OCI-LY1 (cell line): Measurements from ENCODE around the gene RAB34.

Source experiments
- H2AFZ ChIP-seq: fragments of 200-600 bp; sonication (generic), shearing (Covaris generic); 2 replicates; pipeline ENCODE4 v1.6.0; 2014; ENCODE audit warnings: antibody characterized with exemption, mild to moderate bottlenecking, low read length
- H3F3A ChIP-seq: fragments of 200-600 bp; sonication (generic), shearing (Covaris generic); 2 replicates; pipeline ENCODE4 v1.6.0; 2014; ENCODE audit warnings: mild to moderate bottlenecking, antibody characterized with exemption, low read length, moderate library complexity; ENCODE audit not compliant: insufficient read depth
- H3K27ac ChIP-seq: fragments of 200-600 bp; sonication (generic); 2 replicates; pipeline ENCODE4 v1.5.1; 2014; ENCODE audit warnings: low read length, mixed run types, mild to moderate bottlenecking, low read depth; ENCODE audit not compliant: poor library complexity, severe bottlenecking
- H3K27me3 ChIP-seq: fragments of 200-600 bp; sonication (generic); 2 replicates; pipeline ENCODE4 v1.6.0; 2014; ENCODE audit warnings: antibody characterized with exemption, mild to moderate bottlenecking, low read length, moderate library complexity; ENCODE audit not compliant: insufficient read depth
- H3K36me3 ChIP-seq: fragments of 200-600 bp; sonication (generic); 2 replicates; pipeline ENCODE4 v1.6.1; 2014; ENCODE audit warnings: mild to moderate bottlenecking, antibody characterized with exemption, low read length, moderate library complexity, mixed read lengths; ENCODE audit not compliant: insufficient read depth
- H3K4me1 ChIP-seq: fragments of 200-600 bp; sonication (generic); 2 replicates; pipeline ENCODE4 v1.5.1; 2014; ENCODE audit warnings: mild to moderate bottlenecking, low read length, moderate library complexity; ENCODE audit not compliant: insufficient read depth, severe bottlenecking
- H3K4me2 ChIP-seq: fragments of 200-600 bp; sonication (generic), shearing (Covaris generic); 2 replicates; pipeline ENCODE4 v1.6.1; 2014; ENCODE audit warnings: low read length
- H3K4me3 ChIP-seq: fragments of 200-600 bp; sonication (generic); 2 replicates; pipeline ENCODE4 v1.5.1; 2014; ENCODE audit warnings: low read length, low read depth, mild to moderate bottlenecking, mixed read lengths; ENCODE audit not compliant: poor library complexity, severe bottlenecking
- H3K79me2 ChIP-seq: fragments of 200-600 bp; shearing (Covaris generic); 2 replicates; pipeline ENCODE4 v1.6.1; 2016; ENCODE audit warnings: mixed run types, low read length, mixed read lengths; ENCODE audit not compliant: insufficient read depth
- H3K9ac ChIP-seq: fragments of 200-600 bp; sonication (generic), shearing (Covaris generic); 2 replicates; pipeline ENCODE4 v1.6.1; 2014; ENCODE audit warnings: mild to moderate bottlenecking, low read length, mixed read lengths
- H3K9me2 ChIP-seq: fragments of 200-600 bp; sonication (generic), shearing (Covaris generic); 2 replicates; pipeline ENCODE4 v1.6.1; 2014; ENCODE audit warnings: low read depth, mild to moderate bottlenecking, low read length, mixed read lengths
- H3K9me3 ChIP-seq: fragments of 200-600 bp; shearing (Covaris generic); 2 replicates; pipeline ENCODE4 v1.6.1; 2014; ENCODE audit warnings: low read length, mixed read lengths
- H4K20me1 ChIP-seq: fragments of 200-600 bp; sonication (generic), shearing (Covaris generic); 2 replicates; pipeline ENCODE4 v1.6.0; 2016; ENCODE audit warnings: mild to moderate bottlenecking, low read length; ENCODE audit not compliant: insufficient read depth
- EZH2 ChIP-seq: fragments of 200-600 bp; sonication (generic), shearing (Covaris generic); IDR thresholded peaks from 2 replicates; pipeline ENCODE4 v1.8.0; 2017; ENCODE audit warnings: borderline replicate concordance, mixed run types, mild to moderate bottlenecking, antibody characterized with exemption, low read length, moderate library complexity, mixed read lengths
- TF ChIP-seq, protein P1 (sequence below): fragments of 200-600 bp; sonication (generic), shearing (Covaris generic); IDR thresholded peaks from 2 replicates; pipeline ENCODE4 v1.5.1; 2017; ENCODE audit warnings: mild to moderate bottlenecking, antibody characterized with exemption, low read length, moderate library complexity, mixed read lengths

Gene RAB34

DNA sequence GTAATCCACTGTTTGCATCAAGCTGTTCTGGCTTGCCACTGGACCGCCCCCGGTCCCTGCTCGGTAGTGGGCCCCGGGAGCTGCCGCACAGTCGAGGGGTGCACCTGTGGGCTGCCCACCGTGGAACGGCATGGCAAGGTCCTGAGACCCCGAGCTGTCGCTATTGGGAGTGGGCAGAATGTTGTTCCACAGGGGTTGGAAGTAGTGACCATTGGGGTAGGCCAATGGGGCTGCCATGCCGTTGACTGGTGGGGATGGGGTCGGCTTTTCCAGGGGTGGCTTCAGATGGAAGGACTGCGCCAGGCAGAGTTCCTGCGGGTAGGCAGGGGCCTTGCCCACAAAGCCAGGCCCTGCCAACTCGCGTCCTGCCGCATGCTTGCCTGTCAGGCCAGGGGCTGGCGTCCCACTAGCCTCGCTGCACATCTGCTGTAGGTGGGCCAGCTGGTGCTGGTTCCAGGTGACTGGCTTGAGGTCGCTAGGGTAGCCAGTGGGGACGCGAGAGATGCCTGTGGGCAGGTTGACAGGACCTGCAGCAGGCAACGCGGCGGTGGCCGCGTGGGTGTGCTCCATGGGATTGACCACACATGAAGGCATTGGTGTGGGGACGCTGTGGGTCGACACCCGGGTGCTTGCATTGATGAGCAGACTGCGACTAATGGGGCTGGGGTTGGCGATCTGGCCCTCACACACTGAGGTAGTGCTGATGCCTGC is 40.9 kb upstream of the RAB34 start:
- H3K9me2 ChIP-seq = no peaks in the 10 kb centered on the region
- no peaks in the 10 kb centered on the region for H3K79me2 ChIP-seq
- H2AFZ ChIP-seq = no peak overlapping the region
- H4K20me1 ChIP-seq = 0 out of 2 replicates have a peak, but pooled peaks cover 3% of the 10 kb centered on the region
- no peak overlapping the region for H3K4me2 ChIP-seq
- H3K27ac ChIP-seq = no peak overlapping the region
- no peaks in the 10 kb centered on the region for H3F3A ChIP-seq
- H3K4me1 ChIP-seq = peaks cover 7% of the 10 kb centered on the region
- TF ChIP-seq, protein P1, sequence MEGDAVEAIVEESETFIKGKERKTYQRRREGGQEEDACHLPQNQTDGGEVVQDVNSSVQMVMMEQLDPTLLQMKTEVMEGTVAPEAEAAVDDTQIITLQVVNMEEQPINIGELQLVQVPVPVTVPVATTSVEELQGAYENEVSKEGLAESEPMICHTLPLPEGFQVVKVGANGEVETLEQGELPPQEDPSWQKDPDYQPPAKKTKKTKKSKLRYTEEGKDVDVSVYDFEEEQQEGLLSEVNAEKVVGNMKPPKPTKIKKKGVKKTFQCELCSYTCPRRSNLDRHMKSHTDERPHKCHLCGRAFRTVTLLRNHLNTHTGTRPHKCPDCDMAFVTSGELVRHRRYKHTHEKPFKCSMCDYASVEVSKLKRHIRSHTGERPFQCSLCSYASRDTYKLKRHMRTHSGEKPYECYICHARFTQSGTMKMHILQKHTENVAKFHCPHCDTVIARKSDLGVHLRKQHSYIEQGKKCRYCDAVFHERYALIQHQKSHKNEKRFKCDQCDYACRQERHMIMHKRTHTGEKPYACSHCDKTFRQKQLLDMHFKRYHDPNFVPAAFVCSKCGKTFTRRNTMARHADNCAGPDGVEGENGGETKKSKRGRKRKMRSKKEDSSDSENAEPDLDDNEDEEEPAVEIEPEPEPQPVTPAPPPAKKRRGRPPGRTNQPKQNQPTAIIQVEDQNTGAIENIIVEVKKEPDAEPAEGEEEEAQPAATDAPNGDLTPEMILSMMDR = no peak
- no peak for TF ChIP-seq EZH2
- H3K9ac ChIP-seq = no peak overlapping the region
- no peaks in the 10 kb centered on the region for H3K27me3 ChIP-seq
- no peak overlapping the region for H3K4me3 ChIP-seq
- H3K36me3 ChIP-seq = peaks cover 50% of the 10 kb centered on the region; the same call in 1 of the 2 replicates
- no peaks in the 10 kb centered on the region for H3K9me3 ChIP-seq

GRCh38 chr17:28756049-28756804 is 38.6 kb upstream of the RAB34 start:
- Histone ChIP-seq H3K79me2 (no peaks in the 10 kb centered on the region), H2AFZ (no peak overlapping the region), H3K36me3 (peaks cover 46% of the 10 kb centered on the region), H3K27me3 (no peaks in the 10 kb centered on the region), H3K9me3 (no peaks in the 10 kb centered on the region), H3F3A (no peaks in the 10 kb centered on the region), H3K4me3 (no peak overlapping the region), H3K9me2 (no peaks in the 10 kb centered on the region), H3K27ac (no peak overlapping the region), H3K9ac (no peak overlapping the region), H4K20me1 (no peaks in the 10 kb centered on the region), H3K4me1 (peaks cover 11% of the 10 kb centered on the region), H3K4me2 (no peak overlapping the region)
- TF ChIP-seq, protein P1 = no peak
- TF ChIP-seq EZH2 = no peak

GRCh38 chr17:28755486-28755885 is 37.8 kb upstream of the RAB34 start:
- Histone ChIP-seq H3K4me1 (peaks cover 13% of the 10 kb centered on the region), H3K9me3 (no peaks in the 10 kb centered on the region), H3K27me3 (no peaks in the 10 kb centered on the region), H3K79me2 (no peaks in the 10 kb centered on the region), H3F3A (no peaks in the 10 kb centered on the region), H3K4me3 (no peak overlapping the region), H3K4me2 (no peak overlapping the region), H3K9ac (no peak overlapping the region), H4K20me1 (no peaks in the 10 kb centered on the region), H3K36me3 (peaks cover 46% of the 10 kb centered on the region), H3K27ac (no peak overlapping the region), H2AFZ (no peak overlapping the region), H3K9me2 (no peaks in the 10 kb centered on the region)
- TF ChIP-seq, protein P1 = no peak
- TF ChIP-seq EZH2 = no peak
